ENCODE measurements around the gene RALGDS. TPM values are rescaled to one million over a fixed set of nuclear protein-coding genes. Genes with fewer than 3 reads are reported as not detected.
"Not testable (repeated sequence)": the region's sequence is repeated elsewhere in the genome, so short reads cannot be mapped to it uniquely, and the experiment has no call there.

Gene RALGDS
- polyA plus RNA-seq, 10 donors, result 39.8 to 59.2 (median 47.4) TPM

DNA sequence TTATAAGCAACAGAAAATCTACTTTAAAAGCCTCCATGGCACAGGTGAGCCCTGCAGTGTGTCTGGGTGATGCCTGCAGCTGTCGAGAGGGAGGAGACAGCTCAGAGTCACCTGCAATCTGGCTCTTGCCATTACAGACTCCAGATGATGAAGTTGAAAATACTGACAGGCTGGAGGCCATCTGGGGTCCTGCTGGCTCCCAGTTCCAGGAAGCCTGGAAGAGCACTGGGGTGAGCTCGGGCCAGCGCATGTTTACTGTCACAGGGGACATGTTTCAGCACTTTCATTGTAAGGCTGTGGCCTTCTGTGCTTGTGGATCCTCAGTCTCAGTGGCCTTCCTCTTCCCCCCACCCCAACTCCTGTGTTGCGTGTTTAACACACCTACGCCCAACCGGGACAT is 30.9 kb downstream of the RALGDS start:
- no peak for DNase-seq

DNA sequence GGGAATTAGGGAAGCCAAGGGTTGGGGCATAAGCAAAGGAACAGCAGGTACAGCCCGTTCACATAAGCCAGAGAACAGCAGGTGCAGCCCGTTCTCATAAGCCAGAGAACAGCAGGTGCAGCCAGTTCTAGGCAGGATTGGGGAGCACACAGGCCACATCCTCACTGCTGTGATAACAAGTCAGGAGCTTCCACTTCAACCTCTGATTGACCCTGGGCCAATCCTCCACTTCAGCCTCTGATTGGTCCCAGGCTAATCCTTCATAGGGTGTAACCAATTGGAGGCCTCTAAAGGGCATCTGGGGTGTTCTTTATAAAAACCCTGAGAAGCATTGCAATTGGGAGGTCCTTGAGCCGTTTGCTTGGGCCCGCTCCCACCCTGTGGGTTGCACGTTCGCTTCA is 31.8 kb downstream of the RALGDS start:
- no peak for DNase-seq

DNA sequence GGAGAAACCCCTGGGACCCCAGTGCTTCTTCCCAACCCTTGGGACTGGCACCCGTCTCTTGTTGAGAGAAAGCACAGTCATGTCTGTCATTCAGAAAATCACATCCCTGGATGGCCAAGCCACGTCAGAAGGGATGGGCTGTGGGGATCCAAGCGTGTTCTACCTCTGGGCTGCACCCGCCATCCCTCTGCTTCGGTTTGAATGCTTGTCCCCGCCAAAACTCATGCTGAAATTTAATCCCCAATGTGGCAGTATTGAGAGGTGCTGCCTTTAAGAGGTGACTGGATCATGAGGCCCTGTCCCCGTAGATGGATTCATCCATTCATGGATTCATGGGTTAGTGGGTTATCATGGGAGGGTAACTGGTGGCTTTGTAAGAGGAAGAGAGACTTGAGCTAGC is 32.3 kb downstream of the RALGDS start:
- DNase-seq, result no peak

DNA sequence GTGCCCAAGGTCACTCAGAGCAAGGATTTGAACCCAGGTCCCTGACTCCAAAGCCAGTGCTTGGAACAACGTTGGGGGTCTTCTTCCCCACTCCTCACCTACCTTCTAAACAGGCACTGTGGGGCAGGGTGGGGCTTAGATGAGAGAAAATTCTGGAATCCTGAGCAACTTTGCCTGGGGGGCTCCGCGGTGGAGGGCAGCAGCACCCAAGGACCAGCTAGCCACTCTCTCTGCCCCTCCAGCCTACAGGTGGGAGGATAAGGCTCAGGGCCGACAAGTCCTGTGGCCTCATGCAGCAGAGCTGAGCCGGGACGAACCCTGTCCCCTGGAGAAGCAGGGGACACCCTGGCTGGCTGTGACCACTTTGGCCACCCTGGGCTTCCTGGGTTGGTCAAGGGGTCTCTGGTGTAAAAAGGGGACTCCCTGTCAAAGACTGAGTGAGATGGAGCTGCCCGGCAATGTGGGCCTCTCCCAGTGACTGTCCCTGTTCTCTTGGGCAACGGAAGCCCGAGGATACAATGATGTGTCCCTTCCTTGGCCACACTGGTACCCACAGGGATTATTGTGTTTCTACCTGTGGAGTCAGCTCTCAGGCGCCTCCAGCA is 32.8 kb downstream of the RALGDS start:
- no peak for DNase-seq

DNA sequence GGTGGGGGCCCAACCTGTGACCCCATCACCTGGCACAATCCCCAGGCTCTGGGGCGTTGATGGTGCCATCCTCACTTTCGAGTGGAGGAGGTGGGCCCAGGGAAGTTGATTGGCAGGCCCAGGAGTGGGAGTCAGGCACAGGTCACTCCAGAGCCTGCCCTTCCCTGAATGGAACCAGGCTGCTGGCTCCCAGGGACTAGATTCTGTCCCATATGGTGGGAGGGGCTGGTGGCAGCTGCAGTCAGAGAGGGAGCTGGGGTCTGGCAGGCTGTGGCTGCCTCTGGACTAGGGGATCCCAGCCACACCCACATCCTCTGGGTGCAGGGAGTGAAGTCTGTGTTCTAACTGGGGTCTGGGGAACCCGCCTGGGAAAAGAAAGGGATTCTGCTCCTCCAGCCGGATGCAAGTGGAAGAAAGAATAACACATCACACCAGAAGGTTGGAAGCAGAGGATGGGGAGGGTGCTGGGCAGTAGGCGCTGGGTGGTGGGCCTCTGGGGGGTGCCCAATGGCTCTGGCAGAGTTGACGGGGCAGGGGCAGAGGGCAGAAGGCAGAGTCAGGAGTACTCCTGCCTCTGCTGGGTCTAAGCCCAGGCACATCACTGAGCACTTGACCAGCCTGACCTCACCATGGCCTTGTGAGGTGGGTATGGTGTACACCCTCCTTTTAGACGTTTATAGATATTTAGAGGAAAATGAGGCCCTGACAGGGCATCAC is 33.5 kb downstream of the RALGDS start:
- DNase-seq, result no peak

DNA sequence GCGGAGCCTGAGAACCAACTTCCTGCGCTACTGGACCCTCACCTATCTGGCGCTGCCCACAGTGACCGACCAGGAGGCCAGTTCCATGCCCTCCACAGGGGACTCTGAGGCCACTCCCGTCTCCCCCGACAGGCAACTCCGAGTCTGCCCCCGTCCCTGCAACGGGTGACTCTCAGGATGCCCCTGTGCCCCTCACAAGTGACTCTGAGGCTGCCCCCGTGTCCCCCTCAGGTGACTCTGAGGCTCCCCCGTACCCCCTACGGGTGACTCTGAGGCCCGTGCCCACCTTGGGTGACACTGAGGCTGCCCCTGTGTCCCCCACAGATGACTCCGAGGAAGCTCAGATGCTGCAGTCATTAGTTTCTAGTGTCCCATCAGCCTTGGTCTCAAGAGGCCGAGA is 34.1 kb downstream of the RALGDS start:
- no peak for DNase-seq

DNA sequence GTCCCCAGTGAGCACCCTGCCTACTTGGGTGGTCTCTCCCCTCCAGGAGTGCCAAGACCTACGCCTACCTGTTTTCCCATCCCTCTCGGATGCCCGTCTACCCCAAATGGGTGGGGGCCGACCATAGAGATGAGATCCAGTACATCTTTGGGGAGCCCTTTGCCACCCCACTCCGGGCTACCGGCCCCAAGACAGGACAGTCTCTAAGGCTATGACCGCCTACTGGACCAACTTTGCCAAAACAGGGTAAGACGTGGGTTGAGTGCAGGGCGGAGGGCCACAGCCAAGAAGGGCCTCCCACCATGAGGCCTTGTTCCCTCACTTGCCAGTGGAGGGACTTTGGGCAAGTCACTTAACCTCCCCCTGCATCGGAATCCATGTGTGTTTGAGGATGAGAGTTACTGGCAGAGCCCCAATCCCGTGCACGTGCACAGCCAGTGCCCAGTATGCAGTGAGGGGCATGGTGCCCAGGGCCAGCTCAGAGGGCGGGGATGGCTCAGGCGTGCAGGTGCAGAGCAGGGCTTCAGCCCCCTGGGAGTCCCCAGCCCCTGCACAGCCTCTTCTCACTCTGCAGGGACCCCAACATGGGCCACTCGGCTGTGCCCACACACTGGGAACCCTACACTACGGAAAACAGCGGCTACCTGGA is 34.7 kb downstream of the RALGDS start:
- DNase-seq, result not testable (repeated sequence)

DNA sequence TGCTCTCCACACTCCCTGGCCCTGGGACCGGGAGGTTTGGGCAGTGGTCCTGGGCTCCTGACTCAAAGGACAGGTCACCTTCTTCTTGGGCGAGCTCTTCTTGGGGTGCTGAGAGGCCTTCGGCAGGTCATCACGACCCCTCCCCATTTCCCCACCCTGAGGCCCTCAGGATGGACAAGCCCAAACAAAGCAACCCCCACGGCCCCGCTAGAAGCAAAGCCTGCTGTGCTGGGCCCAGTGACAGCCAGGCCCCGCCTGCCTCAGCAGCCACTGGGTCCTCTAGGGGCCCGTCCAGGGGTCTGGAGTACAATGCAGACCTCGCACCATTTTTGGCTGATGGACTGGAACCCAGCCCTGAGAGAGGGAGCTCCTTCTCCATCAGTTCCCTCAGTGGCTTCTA is 37.4 kb downstream of the RALGDS start:
- DNase-seq, result not testable (repeated sequence)

DNA sequence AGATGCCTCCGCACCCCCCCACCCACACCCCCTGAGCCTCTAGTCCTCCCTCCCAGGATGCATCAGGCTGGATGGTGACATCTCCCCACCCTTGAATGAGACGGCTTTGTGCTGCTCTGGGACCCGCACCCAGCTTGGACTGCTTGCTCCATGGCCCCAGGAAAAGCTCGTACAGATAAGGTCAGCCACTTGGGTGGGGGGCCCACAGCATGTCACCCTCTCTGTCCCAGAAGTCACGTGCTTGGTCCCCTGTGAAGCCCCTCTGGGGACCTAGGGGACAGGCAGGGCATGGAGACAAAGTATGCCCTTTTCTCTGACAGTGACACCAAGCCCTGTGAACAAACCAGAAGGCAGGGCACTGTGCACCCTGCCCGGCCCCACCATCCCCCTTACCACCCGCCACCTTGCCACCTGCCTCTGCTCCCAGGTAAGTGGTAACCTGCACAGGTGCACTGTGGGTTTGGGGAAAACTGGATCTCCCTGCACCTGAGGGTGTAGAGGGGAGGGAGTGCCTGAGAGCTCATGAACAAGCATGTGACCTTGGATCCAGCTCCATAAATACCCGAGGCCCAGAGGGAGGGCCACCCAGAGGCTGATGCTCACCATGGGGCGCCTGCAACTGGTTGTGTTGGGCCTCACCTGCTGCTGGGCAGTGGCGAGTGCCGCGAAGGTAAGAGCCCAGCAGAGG is 38.9 kb downstream of the RALGDS start:
- DNase-seq, result not testable (repeated sequence)

DNA sequence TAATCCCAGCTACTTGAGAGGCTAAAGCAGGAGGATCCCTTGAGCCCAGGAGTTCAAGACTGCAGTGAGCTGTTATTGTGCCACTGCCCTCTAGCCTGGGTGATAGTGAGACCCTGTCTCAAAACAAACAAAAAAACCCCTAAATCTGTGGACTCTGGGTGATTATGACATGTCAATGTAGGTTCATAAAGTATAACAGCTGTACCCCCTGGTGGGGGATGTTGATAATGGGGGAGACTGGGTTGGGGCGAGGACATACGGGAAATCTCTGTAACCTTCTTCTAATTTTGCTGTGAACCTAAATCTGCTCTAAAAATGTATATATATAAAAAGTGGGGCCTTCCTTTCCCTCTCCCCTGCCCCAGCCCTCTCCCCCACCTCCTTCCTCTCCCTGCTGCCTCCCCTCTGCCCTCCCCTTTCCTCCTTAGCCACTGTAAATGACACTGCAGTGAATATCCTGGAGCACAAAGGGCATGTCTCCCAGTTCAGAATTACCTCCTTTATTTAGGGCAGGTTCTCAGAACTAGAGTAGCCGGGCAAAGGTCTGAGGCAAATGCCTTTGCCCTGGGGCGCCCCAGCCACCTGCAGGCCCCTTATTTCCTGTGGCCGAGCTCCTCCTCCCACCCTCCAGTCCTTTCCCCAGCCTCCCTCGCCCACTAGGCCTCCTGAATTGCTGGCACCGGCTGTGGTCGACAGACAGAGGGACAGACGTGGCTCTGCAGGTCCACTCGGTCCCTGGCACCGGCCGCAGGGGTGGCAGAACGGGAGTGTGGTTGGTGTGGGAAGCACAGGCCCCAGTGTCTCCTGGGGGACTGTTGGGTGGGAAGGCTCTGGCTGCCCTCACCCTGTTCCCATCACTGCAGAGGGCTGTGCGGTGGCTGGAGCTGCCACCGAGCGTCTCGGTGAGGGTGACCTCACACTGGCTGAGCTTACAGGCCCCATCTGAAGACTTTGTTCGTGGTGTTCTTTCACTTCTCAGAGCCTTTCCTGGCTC is 40.0 kb downstream of the RALGDS start:
- DNase-seq, result not testable (repeated sequence)

DNA sequence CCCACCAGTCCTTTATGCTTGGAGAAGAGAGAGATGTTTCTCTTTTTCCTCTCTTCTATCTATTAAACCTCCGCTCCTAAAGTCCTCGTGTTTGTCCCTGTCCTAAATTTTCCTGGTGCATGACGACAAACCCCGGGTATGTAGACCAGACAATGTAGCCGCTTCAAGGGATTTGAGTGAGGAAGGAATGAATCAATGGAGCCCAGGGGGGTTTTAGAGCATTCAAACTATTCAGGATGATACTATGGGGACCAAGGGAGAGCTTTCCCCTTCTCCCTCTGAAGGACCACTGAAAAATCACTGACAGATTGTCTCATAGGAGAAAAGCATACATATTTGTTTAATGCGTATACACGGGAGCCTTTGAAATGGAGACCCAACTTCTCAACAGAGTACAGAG is 40.9 kb downstream of the RALGDS start:
- DNase-seq, result no peak

DNA sequence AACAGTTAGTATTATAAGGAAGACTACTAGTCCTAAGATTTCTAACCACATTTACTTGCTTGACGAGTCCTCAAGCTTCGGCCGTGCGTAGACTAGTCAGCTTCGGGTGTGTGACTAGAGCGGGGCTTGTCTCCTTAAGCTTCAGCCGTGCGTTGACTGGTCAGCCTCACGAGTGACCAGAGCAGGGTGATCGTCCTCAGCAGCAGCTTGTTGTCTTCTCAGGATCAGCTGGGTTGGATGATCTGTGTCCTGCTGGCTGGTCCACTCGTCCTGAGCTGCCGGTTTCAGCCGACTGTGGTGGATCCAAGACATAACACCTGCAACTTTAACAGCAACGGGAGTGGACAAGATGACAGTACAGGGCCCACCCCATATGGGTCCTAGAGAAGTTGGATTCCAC is 42.6 kb downstream of the RALGDS start:
- no peak for DNase-seq

DNA sequence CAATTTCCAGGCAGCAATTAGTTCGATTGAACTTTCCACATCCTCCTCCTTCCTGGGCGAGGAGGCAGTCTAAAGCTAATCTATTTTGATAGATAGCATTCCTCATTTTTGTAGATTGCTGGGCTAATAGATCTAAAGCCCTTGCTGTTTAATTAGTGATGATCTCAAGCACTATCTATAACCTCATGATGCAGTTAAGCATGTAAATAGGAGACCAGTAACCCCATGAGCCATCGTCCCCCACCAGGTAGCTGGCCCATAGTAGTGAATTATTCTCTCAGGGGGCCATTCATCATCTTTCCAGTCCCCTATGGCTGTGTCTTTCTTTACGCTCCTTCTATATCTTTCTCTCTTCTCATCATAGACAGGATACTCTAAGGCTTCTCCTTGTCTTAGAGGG is 44.3 kb downstream of the RALGDS start:
- no peak for DNase-seq

DNA sequence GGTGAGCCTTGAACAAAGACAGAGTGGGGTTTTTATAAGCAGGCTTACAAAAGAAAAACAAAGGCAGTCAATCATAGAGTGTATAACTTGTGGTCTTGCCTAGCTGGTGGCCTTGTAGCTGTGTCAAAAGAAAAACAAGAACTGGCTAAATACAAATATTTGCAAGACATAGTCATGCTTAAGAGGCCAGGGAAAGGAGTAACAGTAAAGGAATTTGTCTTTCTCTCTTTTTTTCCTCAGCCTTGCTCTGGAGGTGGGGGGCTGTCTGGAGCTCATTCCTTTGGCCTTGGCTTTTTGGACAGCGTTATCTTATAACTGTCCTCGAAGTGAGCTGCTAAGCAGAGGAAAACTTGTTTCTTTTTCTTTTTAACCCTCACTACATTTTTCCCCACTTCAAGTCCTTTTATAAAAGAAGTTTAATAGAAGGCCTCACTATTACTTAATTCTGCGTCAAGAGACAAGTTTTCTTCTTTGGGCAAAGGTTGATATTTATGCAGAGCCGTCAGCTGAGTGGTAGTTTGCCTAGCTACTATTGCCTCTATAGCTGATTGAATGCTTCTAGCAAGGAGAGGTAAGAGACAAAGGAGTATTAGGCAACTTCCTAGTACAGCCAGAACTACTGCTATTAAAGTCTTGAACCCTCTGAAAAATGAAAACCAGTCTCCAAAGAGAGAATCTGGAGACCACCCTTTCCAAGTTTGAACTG is 45.0 kb downstream of the RALGDS start:
- DNase-seq, result peak; percentile 44 to 77 (median 63)

DNA sequence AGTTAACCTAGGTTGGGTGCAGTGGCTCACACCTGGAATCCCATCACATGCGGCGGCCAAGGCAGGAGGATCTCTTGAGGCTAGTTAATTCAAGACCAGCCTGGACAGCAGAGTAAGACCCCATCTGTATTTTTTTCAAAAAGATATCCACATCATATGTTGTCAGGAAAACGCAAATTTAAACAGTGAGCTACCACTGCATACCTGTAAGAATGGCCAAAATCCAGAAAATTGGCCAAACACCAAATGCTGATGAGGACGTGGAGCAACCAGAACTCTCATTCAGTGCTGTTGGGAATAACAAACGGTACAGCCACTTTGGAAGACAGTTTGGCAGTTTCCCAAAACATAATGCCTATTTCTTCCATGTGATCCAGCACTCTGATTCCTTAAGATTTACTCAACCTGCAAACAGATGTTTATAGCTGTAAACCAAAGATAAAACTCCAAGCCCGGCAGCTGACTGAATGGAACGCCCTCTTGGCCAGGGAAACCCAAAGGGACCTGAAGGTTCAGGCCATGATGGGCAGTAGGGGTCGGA is 46.9 kb downstream of the RALGDS start:
- no peak for DNase-seq

DNA sequence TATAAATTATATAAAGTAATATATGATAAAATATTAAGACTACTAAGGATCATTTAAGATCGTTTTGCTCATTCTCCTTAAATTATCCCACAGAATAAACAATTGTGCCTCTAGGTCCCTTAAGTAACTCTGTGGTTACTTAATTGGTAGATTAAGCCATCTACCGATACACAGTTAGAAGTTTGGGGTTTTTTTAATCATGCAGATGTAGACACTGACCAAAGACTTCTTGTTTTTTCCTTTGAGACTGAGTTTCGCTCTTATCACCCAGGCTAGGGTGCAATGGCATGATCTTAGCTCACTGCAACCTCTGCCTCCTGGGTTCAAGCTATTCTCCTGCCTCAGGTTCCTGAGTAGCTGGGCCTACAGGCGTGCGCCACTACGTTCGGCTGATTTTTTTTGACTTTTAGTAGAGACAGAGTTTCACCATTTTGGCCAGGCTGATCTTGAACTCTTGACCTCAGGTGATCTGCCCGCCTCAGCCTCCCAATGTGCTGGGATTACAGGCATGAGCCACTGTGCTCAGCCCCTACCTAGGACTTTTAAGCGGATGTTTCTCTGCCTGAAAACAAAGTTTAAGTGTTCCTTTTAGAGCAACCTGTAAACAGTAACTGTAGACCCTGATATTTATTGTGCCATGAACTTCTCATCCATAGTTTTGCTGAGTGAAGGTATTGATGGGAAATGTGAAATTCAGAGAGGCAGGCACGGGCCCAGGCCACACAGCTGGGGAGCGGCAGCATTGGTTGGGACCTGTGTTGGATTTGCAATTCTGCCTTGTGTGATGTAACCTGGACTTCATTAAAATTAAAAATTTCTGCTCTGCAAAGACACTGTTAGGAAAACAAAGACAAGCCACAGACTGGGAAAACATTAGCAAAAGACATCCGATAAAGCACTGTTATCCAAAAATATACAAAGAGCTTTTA is 47.7 kb downstream of the RALGDS start:
- DNase-seq, result no peak

DNA sequence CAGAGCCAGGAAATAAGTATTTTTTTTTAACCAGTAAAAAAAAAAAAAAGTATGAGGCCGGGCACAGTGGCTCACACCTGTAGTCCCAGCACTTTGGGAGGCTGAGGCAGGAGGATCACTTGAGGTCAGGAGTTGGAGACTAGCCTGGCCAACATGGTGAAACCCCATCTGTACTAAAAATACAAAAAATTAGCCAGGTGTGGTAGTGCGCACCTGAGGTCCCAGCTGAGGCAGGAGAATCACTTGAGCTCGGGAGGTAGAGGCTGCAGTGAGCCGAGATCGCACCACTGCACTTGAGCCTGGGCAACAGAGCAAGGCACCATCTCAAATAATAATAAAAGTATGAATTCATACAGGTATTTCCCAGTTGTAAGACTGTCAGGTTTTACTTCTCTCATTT is 48.8 kb downstream of the RALGDS start:
- DNase-seq, result not testable (repeated sequence)

DNA sequence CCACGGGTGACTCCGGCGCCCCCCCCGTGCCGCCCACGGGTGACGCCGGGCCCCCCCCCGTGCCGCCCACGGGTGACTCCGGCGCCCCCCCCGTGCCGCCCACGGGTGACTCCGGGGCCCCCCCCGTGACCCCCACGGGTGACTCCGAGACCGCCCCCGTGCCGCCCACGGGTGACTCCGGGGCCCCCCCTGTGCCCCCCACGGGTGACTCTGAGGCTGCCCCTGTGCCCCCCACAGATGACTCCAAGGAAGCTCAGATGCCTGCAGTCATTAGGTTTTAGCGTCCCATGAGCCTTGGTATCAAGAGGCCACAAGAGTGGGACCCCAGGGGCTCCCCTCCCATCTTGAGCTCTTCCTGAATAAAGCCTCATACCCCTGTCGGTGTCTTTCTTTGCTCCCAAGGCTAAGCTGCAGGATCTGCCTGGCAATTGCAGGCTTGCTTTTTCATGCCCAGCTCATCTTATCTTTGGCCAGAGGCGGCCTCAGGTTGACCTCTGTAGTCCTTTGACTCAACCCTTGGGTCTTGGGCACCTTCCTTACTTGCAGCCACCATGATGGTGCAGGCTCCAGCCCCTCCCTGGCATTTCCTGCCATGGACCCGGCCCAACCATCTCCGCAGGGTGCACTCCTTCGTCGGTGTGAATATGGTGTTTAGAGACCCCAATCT is 49.4 kb downstream of the RALGDS start:
- no peak for DNase-seq

DNA sequence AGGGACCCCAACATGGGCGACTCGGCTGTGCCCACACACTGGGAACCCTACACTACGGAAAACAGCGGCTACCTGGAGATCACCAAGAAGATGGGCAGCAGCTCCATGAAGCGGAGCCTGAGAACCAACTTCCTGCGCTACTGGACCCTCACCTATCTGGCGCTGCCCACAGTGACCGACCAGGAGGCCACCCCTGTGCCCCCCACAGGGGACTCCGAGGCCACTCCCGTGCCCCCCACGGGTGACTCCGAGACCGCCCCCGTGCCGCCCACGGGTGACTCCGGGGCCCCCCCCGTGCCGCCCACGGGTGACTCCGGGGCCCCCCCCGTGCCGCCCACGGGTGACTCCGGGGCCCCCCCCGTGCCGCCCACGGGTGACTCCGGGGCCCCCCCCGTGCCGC is 50.1 kb downstream of the RALGDS start:
- not testable (repeated sequence) for DNase-seq

Measured in muscle of back (tissue), 11 donors.